DOHH2 (cell line): ENCODE data around the gene TMEM156.

Experiments used
- CTCF ChIP-seq: fragments of 200-600 bp; sonication (generic); IDR thresholded peaks from one replicate; pipeline ENCODE4 v1.5.1; 2014; ENCODE audit warnings: antibody characterized with exemption, mild to moderate bottlenecking, low read depth, low read length; ENCODE audit not compliant: poor library complexity, severe bottlenecking
- EZH2phosphoT487 ChIP-seq: fragments of 200-600 bp; sonication (generic); IDR thresholded peaks from 2 replicates; pipeline ENCODE4 v1.6.1; 2017; ENCODE audit warnings: borderline replicate concordance, mild to moderate bottlenecking, antibody characterized with exemption, low read length, moderate library complexity, mixed read lengths

GRCh38 chr4:38930204-38930603 is 102.0 kb downstream of the TMEM156 start:
- TF ChIP-seq EZH2phosphoT487 (no peak), CTCF (no peak)
